HG03520 (cell line): ENCODE data around the gene SGF29.
"Not testable (repeated sequence)": the region's sequence is repeated elsewhere in the genome, so short reads cannot be mapped to it uniquely, and the experiment has no call there.

ENCODE experiments used
- ATAC-seq: cut with Tn5 transposase; IDR thresholded peaks from one replicate; pipeline ENCODE4 v1.9.1; 2021; ENCODE audit warnings: mild to moderate bottlenecking, moderate library complexity; ENCODE audit not compliant: unreplicated experiment

Gene SGF29

DNA sequence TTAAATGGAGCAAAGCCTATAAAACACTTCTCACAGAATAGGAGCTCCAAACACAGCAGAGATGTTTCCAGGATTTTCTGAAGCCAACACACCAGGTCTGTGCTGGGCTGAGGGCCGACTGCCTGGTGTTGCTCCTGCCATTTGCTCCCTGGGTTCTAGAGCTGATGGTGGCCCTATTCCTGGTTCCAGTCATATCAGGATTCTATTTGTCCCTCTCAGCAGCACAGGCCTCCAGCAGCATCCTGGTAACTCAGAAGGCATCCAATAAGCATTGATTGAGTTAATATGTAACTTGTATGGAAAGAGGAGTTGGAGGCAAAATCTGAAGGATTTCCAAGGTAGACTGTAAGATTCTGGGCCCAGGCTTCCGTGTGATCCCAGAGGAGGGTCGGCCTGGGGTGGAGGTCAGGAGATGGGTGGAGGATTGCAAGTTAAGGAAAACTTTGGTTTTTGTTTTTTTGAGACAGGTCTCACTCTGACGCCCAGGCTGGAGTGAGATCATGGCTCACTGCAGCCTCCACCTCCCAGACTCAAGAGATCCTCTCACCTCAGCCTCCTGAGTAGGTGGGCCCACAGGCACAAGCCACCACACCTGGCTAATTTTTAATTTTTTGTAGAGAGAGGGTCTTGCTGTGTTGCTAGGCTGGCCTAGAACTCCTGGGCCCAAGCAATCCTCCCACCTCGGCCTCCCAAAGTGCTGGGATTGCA, 20.6 kb upstream of the SGF29 start:
- no peak for ATAC-seq

DNA sequence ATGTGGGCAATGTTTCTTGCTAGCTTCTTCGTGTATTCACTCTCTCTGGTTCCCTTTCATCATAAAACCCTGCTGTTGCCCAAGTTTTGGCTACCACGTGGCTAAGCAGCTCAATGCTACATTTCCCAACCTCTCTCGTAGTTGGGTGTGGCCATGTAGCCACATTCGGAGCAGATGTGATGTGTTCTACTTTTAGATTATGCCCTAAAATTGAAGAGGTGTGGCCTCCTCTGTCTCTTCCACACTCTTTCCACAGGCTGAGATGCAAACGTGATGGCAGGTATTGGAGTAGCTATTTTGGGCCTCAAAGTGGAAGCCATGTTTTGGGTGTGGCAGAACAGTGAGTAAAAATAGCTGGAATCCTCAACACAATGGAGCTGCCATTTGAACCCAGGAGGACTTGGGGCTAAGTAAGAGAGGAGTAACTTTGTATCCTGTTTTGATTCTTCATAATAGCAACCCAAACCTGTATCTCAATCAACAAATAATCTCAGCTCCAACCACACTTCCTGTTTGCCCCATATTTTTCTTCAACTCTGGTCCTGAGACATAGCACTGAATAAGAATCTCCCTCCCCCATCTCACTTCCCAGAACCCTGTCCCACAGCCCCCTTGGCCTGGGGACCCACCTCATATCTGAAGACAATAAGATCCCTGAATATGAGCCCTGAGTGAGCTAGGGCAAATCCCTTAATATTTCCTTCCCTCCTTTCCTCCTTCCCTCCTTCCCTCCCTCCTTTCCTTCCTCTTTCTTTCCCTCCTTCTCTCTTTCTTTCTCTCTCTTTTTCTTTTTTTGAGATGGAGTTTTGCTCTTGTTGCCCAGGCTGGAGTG, 19.0 kb upstream of the SGF29 start:
- ATAC-seq: no peak

DNA sequence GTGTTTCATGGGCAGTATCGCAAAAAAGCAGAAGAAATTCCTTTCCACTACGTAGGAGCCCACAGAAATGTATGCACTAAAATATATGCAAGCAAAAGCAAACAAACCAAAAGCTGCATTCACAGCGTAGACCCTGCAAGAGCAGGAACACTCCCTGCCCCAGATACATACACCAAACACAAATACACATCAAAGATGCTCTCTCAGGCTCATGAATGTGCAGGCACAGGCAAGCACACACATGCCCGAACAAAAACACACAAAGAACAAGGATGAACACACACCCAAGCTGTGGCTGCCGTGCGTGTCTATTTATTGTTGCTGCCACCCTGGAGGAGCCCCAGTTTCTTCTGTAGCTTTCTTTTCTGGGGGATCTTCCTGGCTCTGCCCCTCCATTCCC, 16.6 kb upstream of the SGF29 start:
- no peak for ATAC-seq

DNA sequence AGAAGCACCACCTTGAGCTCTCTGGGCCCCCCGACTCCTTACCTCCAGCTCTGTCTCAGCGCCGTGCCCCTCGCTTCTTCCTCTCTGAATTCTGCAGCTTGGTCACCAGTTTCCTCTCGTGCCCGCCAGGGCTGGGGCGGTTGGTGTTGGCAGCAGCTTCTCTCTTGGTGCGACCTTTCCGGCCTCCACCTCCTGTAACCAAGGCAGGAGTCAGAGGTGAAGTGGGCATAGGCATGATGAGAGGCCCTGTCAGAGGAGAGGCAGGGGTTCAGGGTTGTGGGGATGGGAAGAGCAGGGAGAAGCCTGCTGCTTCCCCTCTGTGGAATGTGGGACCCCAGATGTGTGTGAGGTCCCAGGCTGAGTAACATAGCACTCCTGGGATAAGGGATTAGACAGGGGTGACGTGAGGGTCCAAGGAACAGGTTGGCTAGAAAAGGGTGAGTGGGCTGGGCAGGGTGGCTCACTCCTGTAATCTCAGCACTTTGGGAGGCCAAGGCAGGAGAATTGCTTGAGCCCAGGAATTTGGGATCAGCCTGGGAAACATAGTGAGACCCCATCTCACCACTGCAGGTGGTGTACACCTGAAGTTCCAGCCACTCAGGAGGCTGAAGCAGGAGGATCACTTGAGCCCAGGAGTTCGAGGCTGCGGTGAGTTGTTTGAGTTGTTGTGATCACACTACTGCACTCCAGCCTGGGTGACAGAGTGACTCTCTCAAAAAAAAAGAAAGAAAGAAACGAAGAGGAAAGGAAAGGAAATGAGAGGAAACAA, 15.6 kb upstream of the SGF29 start:
- no peak for ATAC-seq

DNA sequence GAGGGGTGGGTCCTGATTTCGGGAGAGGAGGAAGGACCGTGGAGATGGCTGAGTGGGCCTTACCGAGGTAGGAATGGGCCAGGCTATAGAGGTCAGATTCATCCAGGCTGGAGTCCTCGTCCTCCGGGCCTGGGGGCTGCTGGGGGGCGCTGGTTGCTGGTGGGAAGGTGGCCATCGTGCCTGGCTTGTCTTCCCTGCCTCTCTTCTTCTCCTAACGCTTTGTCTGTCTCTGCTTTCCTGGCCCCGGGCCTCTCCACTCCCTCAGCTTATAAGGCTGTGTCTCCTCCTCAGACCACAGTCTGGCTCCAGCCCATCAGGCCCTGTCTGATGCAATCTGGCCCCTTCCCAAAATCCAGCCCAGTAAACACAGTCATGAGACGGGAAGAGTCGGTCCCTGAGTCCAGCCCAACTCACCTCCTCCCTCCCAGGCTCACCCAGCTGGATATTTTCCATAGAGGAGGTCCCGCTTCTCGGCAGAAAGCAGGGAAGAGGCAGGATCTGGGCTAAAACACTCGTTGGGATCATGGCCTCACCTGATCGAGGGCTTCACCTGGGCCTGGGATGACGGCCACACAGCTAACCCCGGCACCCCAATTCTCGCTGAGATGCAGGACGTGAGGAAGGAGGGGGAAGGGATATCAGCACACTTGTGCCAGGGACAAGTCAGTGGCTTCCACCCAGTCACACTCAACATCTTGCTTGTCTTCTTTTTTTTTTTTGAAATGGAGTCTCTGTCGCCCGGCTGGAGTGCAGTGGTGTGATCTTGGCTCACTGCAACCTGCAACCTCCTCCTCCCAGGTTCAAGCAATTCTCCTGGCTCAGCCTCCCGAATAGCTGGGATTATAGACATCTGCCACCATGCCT, 14.8 kb upstream of the SGF29 start, which contains the start of gene NUPR1:
TSS of gene NUPR1 (minus strand) at position 242 of the 864 bp plus-strand sequence. CDS start at position 175, 67 bp downstream.
- no peak for ATAC-seq

DNA sequence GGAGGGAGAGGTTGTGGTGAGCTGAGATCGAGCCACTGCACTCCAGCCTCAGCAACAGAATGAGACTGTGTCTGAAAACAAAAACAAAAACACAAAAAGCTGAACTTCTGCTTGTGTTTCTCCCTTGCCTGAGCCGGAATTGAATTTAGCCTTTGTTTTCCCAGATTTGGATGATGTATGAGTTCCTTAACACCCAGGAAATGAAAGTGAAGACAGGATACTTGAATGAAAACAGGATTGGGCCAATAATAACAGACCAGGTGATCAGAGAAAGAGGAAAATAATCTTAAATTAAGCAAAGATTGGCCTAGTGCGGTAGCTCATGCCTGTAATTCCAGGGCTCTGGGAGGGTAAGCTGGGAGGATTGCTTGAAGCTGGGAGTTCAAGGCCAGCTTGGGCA, 13.4 kb upstream of the SGF29 start:
- ATAC-seq: no peak

DNA sequence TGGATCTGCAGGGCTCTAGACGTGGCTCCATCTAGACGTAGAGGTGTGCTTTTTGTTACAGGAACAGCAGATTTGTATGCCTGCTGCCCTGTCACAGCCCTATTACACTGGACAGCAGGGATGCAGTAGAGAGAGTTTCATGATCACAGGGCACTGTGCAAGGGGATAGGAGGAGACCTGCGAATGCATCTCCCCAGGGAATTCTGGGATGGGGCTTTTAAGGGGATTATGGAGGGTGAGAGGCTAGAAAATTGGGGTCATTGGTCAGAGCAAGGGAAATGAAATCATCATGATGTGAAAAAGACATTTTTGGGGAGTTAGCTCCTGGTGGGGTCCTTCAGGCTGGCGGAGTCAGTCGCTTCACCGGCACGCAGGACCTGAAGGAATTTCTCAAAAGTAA, 11.1 kb upstream of the SGF29 start:
- no peak for ATAC-seq

DNA sequence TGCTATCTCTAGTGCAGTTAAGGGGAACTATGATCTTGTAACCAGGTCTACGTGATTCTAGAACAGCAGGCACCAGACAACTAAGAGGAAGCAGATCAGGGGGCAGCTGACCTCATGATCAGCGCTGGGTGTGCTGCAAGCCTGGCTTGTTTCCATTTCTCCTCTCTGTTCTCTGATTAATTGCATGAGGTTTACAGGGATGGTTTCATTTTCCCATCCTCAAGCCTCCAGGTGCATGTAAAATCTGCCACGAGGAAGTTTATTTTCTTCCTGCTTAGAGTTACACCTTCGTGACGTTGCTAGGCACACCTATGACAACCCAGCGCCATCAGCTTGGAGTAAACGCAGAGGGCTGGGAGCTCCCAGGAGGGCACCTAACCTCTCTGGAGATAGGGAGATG, 10.6 kb upstream of the SGF29 start:
- ATAC-seq: no peak

DNA sequence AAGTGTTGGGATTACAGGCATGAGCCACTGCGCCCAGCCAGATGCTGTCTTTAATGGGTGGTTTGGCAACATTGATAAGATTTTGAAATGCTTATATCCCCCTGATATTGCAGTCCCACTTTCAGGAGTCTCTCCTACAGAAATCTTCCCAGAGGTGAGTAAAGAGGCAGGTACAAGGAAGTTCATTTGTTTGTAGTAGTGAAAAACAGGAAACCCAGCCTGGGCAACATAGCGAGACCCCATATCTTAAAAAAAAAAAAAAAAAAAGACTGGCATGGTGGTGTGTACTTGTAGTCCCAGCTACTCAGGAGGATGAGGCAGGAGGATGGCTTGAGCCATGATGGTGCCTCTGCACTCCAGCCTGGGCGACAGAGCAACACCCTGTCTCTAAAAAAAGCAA, 8.7 kb upstream of the SGF29 start:
- no peak for ATAC-seq

DNA sequence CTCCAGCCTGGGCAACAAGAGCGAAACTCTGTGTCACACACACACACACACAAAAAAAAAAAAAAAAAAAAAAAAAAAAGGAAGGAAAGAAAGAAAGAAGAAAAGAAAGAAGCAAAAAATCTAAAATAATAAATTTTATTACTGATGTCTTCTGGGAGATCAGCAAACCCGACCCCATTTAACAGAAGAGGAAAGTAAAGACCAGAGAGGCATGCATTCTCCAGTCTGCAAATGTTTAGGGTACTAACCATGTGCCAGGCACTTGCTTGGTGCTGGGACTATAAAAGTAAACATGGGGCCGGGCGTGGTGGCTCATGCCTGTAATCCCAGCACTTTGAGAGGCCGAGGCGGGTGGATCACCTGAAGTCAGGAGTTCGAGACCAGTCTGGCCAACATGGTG, 7.8 kb upstream of the SGF29 start:
- not testable (repeated sequence) for ATAC-seq

DNA sequence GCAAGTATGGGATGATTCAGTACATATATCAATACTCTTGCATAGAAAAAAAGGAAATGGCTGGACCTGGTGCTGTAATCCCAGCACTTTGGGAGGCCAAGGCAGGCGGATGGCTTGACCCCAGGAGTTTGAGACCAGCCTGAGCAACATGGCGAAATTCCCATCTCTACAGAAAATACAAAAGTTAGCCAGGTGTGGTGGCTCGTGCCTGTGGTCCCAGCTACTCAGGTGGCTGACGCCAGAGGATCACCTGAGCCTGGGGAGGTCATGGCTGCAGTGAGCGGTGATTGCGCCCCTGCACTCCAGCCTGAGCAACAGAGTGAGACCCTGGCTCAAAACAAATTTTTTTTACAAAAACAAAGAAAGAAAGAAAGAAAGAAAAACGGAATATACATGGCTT, 7.1 kb upstream of the SGF29 start:
- ATAC-seq: no peak

DNA sequence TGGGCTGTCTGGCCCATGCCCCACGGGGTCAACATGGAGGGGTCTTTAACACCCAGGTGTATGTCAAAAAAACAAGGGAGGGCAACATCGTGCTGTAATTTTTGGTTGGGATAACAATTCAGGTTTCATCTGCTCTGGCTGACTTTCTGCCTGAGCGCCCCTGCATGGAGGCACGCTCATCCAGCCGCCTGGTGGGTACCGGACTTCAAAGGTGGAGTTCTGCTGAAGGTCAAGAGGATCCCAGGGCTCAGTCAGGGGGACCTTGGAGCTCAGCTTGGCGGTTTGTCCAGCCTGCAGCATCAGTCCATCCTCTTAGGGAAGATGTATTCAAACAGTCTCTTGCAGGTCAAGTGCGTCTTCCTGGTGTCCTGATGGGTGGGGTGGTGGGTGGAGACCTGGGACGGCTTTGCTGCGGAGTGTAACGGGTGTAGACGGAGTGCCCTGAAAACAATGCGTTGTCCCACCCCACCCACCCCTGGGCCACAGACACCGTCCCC, 5.4 kb upstream of the SGF29 start:
- no peak for ATAC-seq

DNA sequence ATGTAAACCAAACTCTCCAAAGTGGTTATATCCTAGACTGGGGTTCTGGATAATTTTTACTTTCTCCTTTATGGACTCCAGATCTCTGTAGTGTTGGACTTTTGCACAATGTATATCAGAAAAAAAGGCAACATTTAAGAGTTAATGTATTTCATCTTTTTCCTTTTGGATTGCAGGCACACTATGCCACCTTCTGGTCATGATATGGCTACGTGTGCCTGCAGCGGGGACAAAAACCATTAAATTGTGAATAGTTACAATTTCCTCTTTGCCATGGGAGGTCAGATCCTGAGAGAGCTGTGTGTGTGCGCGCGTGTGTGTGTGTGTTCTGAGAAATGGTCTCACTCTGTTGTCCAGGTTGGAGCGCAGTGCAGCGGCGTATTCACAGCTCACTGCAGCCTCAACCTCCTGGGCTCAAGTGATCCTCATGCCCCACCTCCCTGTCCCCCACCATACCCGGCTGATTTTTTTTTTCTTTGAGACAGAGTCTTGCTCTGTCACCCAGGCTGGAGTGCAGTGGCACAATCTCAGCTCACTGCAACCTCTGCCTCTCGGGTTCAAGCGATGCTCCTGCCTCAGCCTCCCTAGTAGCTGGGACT, 4.3 kb upstream of the SGF29 start:
- no peak for ATAC-seq

DNA sequence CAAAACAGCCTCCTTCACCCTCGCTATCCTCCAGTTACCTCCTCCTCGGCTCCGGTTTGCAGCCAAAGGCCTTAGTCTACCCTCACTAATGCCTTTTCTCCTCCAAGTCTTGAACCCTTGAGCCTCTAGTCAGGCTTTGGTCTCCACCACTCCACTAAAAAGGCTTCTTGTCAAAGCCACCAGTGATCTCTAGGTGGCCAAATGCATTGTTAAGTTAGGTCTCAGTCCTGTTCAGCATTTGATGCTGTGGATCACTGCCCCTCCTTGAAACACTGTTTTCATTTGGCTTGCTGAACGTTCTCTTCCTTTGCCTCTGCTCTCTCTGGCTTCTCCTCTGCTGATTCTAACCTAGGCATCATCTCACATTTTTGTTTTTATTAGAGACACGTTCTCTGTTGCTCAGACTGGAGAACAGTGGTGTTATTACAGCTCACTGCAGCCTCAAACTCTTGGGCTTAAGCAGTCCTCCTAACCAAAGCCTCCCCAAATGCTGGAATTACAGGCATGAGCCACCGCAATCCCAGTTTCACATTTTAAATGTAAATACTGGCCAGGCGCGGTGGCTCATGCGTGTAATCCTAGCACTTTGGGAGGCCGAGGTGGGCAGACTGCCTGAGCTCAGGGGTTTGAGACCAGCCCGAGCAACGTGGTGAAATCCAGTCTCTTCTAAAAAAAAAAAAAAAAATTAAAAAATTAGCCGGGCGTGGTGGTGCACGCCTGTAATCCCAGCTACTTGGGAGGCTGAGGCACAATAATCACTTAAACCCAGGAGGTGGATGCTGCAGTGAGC, 1.1 kb downstream of the SGF29 start:
- no peak for ATAC-seq

DNA sequence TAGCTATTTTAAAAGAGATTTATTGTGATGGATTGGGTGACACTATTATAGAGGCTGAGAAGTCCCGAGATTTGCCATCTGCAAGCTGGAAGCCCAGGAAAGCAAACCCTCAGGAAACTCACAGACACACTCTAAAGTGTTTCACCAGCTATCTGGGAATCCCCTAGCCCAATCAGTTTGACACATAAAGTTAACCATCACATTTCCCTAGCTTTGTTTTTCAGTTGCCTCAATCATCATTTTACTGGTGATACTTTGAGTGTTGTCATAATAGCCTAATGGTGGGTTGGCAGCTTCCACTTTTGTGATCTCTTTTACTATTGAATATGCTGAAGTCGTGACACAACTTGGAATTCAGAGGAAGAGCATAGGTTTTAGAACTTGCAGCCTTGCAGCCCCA, 1.8 kb downstream of the SGF29 start:
- no peak for ATAC-seq

DNA sequence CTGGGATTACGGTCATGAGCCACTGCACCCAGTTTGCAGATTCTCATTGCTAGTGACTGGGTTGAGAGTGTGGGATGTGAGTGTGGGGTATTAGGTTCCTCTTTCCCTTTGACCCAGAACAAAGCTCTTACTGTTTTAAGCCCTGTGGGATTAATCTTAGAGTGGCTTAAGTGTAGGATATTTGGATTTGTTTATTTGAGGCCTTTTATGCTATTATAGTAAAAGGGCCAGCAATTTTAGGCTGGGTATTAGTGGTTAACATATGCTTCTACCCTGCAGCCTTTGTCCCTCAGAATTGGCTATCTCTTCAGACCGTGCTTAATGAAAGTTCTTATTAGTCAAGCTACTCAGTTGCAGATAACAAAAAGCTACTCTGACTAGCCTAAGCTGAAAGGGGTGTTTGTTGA, 3.2 kb downstream of the SGF29 start:
- ATAC-seq: no peak

DNA sequence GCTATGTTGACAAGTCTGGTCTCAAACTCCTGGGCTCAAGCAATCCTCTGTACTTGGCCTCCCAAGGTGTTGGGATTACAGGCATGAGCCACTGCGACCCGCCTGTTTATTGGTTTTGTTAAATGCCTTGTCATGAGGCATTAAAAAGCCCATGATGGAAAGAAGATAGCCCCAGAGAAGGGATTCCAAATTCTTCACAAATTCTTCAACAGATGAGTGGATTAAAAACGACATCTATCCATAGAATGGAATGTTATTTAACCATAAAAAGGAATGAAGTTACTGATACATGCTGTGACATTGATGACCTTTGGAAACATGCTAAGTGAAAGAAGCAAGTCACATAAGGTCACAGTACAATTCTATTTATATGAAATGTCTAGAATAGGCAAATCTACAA, 4.7 kb downstream of the SGF29 start:
- ATAC-seq: no peak

DNA sequence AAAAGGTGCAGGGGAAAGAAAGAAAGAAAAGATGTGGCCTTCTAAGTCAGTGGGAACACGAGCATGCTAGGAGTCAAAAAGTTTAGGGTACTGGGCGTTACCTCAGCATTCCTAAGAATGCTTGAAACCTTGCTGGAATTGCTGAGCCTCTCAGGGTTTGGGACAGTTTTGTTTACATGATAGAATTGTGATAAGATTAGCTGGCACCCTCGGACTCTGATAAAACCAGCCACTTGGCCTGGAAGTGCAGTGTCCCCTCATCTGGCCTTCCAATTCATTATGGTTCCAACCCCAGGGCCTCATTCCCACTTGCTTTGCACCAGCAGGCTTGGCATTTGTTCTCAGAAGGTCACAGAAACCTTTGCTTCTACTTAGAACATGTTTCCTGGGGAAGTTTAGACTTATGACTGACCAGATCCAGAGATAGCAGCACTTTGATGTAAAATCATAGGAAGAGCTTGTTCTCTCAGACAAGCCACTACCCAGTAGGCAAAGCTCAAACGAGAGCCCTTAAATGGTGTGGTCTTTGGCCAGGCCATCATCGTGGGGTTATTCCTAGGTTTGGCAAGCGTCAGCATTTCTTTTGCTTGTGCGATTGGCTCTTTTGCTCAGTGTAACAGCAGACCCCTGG, 8.0 kb downstream of the SGF29 start:
- no peak for ATAC-seq

DNA sequence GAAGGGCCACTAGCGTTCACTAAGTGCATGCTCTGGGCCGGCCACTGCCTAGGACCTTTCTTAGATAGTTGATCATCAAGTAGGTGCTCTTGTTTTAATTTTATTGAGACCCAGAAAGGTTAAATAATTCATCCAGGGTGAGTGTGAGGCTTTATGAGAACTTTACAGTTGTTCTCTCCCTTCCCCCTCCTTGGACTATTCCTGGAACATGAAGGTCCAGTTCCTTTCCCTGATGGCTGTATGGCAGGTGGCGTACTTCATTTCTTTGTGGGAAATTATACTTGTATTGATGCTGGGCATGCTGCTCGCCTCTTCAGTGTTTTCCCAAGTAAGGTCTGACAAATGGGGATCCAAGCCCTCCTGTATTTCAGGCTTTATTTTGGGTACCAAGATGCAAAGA, 8.5 kb downstream of the SGF29 start:
- no peak for ATAC-seq
